ENCODE measurements around the gene SYNGR2. TPM values are rescaled to one million over a fixed set of nuclear protein-coding genes. Genes with fewer than 3 reads are reported as not detected.
"Not testable (repeated sequence)": the region's sequence is repeated elsewhere in the genome, so short reads cannot be mapped to it uniquely, and the experiment has no call there.

SYNGR2 gene
- total and polyA plus RNA-seq, 2 experiments from 2014 or later: 46.9 to 61.6 TPM

- TF ChIP-seq ZNF462 (CRISPR knock-in tag; IDR thresholded peaks at IDR 0.05): no peak
Observed at GRCh38 chr17:78170692-78171590, 2.6 kb downstream of the SYNGR2 start (continued).

- ATAC-seq; H3K9me3 Mint-ChIP-seq; H3K4me2 ChIP-seq; H3K27me3 ChIP-seq (ENCODE audit: insufficient read depth); H3K36me3 ChIP-seq (ENCODE audit: insufficient read depth); DNase-seq (ENCODE audit: low spot score); H3K4me3 ChIP-seq; H3K9me2 ChIP-seq (ENCODE audit: insufficient read depth); H3K27ac ChIP-seq (ENCODE audit: low read depth); H2AFZ ChIP-seq; H4K20me1 ChIP-seq (replicated peaks; ENCODE audit: insufficient read depth); H3K79me2 ChIP-seq (replicated peaks; ENCODE audit: insufficient read depth): not testable (repeated sequence)
- 0 out of 2 replicates have a peak overlapping the region, but pooled peaks have one; percentile 78 for H3K27ac Mint-ChIP-seq
- H3K4me1 Mint-ChIP-seq: peaks cover 50% of the 10 kb centered on the region
- peaks cover 21% of the 10 kb centered on the region for H3K4me1 ChIP-seq (ENCODE audit: insufficient read depth)
- H3K27me3 Mint-ChIP-seq (ENCODE audit: insufficient read depth, low read depth, poor library complexity): peaks cover 31% of the 10 kb centered on the region
- TF ChIP-seq POLR2AphosphoS5 (IDR thresholded peaks at IDR 0.05; ENCODE audit: low read depth): peak; percentile 30; the same call in 1 of the 2 replicates
- H3K4me3 Mint-ChIP-seq: peak overlapping the region; percentile 7; the same call in 1 of the 3 replicates
- H3K36me3 Mint-ChIP-seq (ENCODE audit: low read depth): peaks cover 41% of the 10 kb centered on the region
- peaks cover 16% of the 10 kb centered on the region; the same call in 1 of the 2 replicates for H3F3A ChIP-seq (replicated peaks; ENCODE audit: low read depth)
Observed at GRCh38 chr17:78171591-78172248, 3.3 kb downstream of the SYNGR2 start.
